ENCODE results near the gene ITPRIP. TPM values are rescaled to one million over a fixed set of nuclear protein-coding genes. Genes with fewer than 3 reads are reported as not detected.

Gene ITPRIP
- polyA plus RNA-seq, 1 experiment = 33.6 TPM

Small RNA genes lying within 50 kb of the gene (small RNA-seq; reads per million reads assigned to genes)
- not detected for gene MIR4482 (ENCODE audit: insufficient read length, low read depth, low replicate concordance)

Other genes starting within 250 kb of the ITPRIP start
- gene SFR1, start 216.3 kb downstream of the ITPRIP start, polyA plus RNA-seq (2011; rRNA removed) = 1.5 and 2.4 TPM in 2 replicates
- 0.05 and 0.11 TPM in 2 replicates for gene CFAP43, start 106.1 kb downstream of the ITPRIP start, polyA plus RNA-seq (2011; rRNA removed)
- gene GSTO1, start 83.6 kb downstream of the ITPRIP start, polyA plus RNA-seq (2011; rRNA removed) = 79.3 and 149 TPM in 2 replicates
- gene GSTO2, start 69.3 kb downstream of the ITPRIP start, polyA plus RNA-seq (2011; rRNA removed) = 4.9 and 7.0 TPM in 2 replicates
- gene CFAP58, start 15.4 kb upstream of the ITPRIP start, polyA plus RNA-seq (2011; rRNA removed) = 0.23 and 0.37 TPM in 2 replicates

Data from BJ (cell line).